Heart right ventricle (tissue), 16 donors: ENCODE data around the gene NDUFB3. TPM values are rescaled to one million over a fixed set of nuclear protein-coding genes. Genes with fewer than 3 reads are reported as not detected.

Source experiments
- ATAC-seq, 8 donors: fragments of 200-7000 bp; cut with Tn5 transposase; one replicate each; pipeline ENCODE4 v1.9.1; 2020; ENCODE audit warnings: mild to moderate bottlenecking in 8 of 8, moderate library complexity in 8 of 8, moderate number of reproducible peaks in 1 of 8
- DNase-seq, 2 donors: peaks; one replicate each; pipeline ENCODE4 v3.0.0-alpha.2; 2020
- H3K27ac ChIP-seq, 10 donors: fragments of 200-600 bp; sonication (generic) in 2 of 10; one replicate each; pipeline versions ENCODE4 v1.5.0 to v1.8.0; 2020 to 2022; ENCODE audit warnings: mild to moderate bottlenecking in 3 of 10
- H3K27me3 ChIP-seq, 7 donors: fragments of 200-600 bp; one replicate each; pipeline ENCODE4 v1.8.0; 2021 to 2022; ENCODE audit warnings: mild to moderate bottlenecking in 2 of 7
- H3K36me3 ChIP-seq, 9 donors: fragments of 200-600 bp; sonication (generic) in 1 of 9; one replicate each; pipeline versions ENCODE4 v1.5.0 to v1.8.0; 2020 to 2022; ENCODE audit warnings: mild to moderate bottlenecking in 2 of 9
- H3K4me1 ChIP-seq, 9 donors: fragments of 200-600 bp; sonication (generic) in 1 of 9; one replicate each; pipeline versions ENCODE4 v1.5.0 to v1.8.0; 2020 to 2022; ENCODE audit warnings: mild to moderate bottlenecking in 4 of 9
- H3K4me3 ChIP-seq, 10 donors: fragments of 200-600 bp; sonication (generic) in 2 of 10; one replicate each; pipeline versions ENCODE4 v1.5.0 to v1.8.0; 2020 to 2022; ENCODE audit warnings: mild to moderate bottlenecking in 7 of 10, moderate library complexity in 2 of 10
- H3K9me3 ChIP-seq, 11 donors: fragments of 200-600 bp in 10 of 11; sonication (generic) in 2 of 11; one replicate each; pipeline versions ENCODE4 v1.5.0 to v1.8.0; 2013 to 2022; ENCODE audit warnings: mild to moderate bottlenecking in 2 of 11, control low read depth in 1 of 11, moderate library complexity in 1 of 11
- WGBS, 2 donors: extraction: QIAGEN DNeasy Blood & Tissue Kit; methylation state at CpG; one replicate each; pipeline ENCODE4 v1.1.7; 2013; ENCODE audit warnings: inconsistent platforms in 1 of 2; 5-methylcytosine and 5-hydroxymethylcytosine counted together
- intact Hi-C, 10 donors: fragments of 100-400 bp; cut with DNase I; formaldehyde crosslinking; loops; one replicate each; pipeline versions ENCODE4 v1.11.1 to v1.14.2; 2022
- polyA plus RNA-seq, 2 donors: library from polyadenylated mRNA; stranded (reverse); fragments of 200-250 nt; gene quantifications; one replicate each; pipeline ENCODE4 v1.2.3, GENCODE V29; 2013
- total RNA-seq, 10 donors: library from RNA; stranded (reverse); fragmentation: NEBNext Ultra II Directional in 3 of 10; extraction: Animal tissue kit (Norgen Biotek cat#: 25700) in 3 of 10; gene quantifications; one replicate each; pipeline versions ENCODE4 v1.2.1 to v1.2.4, GENCODE V29; 2021 to 2023
- TF ChIP-seq, protein P1 (sequence below), 9 donors: fragments of 200-600 bp; sonication (generic) in 2 of 9; IDR thresholded peaks; one replicate each; pipeline versions ENCODE4 v1.5.0 to v1.8.0; 2021 to 2022; ENCODE audit warnings: antibody characterized with exemption in 9 of 9, mild to moderate bottlenecking in 5 of 9, moderate library complexity in 1 of 9
- donor health status: Arrhythmogenic right ventricular cardiomyopathy.
- donor health status: ischemic (EF 13 %, LVEDD 7.1; RV severe dilation, severe dysfunction).
- donor health status: healthy with polysubstance abuse.
- donor health status: DM: no; HTN: yes; CAD: no.
- donor health status: DM: no; HTN: no; CAD: no.
- donor health status: ischemic (EF 25% LVEDD 6.9; RV normal size, moderate dysfunction).
- donor health status: ischemic (EF 25% LVEDD 5.7; RV mildly dilated, moderate dysfunction).
- donor health status: healthy.
- donor health status: DM: yes; HTN: yes; CAD: no.
- donor health status: Ischemic cardiomyopathy.
- donor health status: ischemic (EF 35%, LVEDD 5.7; RV mildly dilated, moderate dysfunction).
- donor health status: nonischemic (EF 11% LVEDD 7.7; RV severe dilation, severe dysfunction).
- donor health status: DM: yes; HTN: yes; CAD: no.
- donor health status: PGD.
- donor health status: ischemic (EF 29% LVEDD 5.4; RV normal size, mild dysfunction).
- donor health status: nonischemic (EF 23%, LVEDD 6.1; RV moderate dilation, normal function).

NDUFB3 gene
- total and polyA plus RNA-seq, 12 donors: 200 to 513 (median 431) TPM

DNA sequence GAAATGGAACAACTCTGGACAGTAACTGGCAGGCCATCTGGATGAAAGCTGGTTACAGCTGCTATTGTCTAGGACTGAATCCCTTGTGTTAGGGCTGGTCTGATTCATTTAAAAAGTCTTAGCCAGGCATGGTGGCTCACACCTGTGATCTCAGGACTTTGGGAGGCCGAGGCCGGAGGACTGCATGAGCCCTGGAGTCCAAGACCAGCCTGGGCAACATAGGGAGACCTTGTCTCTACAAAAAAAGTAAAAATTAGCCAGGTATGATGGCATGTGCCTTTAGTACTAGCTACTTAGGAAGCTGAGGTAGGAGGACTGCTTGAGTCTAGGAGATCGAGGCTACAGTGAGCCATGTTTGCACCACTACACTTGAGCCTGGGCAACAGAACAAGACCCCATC, 28.7 kb downstream of the NDUFB3 start:
- intact Hi-C loops: no loop called here
- TF ChIP-seq, protein P1, sequence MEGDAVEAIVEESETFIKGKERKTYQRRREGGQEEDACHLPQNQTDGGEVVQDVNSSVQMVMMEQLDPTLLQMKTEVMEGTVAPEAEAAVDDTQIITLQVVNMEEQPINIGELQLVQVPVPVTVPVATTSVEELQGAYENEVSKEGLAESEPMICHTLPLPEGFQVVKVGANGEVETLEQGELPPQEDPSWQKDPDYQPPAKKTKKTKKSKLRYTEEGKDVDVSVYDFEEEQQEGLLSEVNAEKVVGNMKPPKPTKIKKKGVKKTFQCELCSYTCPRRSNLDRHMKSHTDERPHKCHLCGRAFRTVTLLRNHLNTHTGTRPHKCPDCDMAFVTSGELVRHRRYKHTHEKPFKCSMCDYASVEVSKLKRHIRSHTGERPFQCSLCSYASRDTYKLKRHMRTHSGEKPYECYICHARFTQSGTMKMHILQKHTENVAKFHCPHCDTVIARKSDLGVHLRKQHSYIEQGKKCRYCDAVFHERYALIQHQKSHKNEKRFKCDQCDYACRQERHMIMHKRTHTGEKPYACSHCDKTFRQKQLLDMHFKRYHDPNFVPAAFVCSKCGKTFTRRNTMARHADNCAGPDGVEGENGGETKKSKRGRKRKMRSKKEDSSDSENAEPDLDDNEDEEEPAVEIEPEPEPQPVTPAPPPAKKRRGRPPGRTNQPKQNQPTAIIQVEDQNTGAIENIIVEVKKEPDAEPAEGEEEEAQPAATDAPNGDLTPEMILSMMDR (IDR thresholded peaks at IDR 0.05): no peak
- Histone ChIP-seq H3K4me3 (no peak overlapping the region), H3K9me3 (no peaks in the 10 kb centered on the region), H3K4me1 (peaks cover 0 to 3% (median 0%) of the 10 kb centered on the region in 9 donors), H3K36me3 (no peaks in the 10 kb centered on the region), H3K27me3 (no peaks in the 10 kb centered on the region), H3K27ac (no peak overlapping the region)
- ATAC-seq (no peak), DNase-seq (no peak)
- WGBS, 2 donors: 94 to 98% methylated on average over 3 of the region's 3 CpGs

DNA sequence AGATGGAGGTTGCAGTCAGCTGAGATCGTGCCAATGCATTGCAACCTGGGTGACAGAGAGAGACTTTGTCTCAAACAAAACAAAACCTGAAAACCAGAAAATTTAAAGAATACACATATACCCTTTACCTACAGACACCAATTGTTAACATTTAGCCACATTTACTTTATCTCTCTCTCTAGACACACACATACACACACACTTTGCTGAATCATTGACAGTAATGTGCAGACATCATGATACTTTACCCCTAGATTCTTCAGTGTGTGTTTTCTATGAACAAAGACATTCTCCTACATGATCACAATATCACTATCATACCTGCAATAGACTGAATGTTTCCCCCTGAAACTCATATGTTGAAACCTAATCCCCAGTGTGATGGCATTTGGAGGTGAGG, 34.0 kb downstream of the NDUFB3 start:
- Histone ChIP-seq H3K27me3 (no peaks in the 10 kb centered on the region), H3K9me3 (no peaks in the 10 kb centered on the region)

DNA sequence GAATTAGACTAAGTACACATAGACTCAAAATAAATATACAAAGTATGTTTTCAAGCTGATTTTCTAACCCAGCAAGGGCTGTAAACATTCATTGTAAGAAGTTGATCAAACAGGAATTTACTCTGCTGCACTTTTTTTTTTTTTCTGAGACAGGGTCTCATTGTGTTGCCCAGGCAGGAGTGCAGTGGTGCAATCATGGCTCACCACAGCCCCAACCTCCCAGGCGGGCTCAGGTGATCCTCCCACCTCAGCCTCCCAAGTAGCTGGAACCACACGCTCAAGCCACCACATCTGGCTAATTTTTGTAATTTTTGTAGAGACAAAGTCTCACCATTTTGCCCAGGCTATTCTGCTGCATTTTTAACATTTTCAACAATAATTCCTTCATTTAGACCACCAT, 35.8 kb downstream of the NDUFB3 start:
- intact Hi-C loops: loop anchor here in 1 of 10 donors (2.0 kb wide), 1 partner anchor 29 kb away; no protein-coding TSS in a partner anchor
- peaks cover 0 to 9% (median 0%) of the 10 kb centered on the region in 9 donors for H3K4me1 ChIP-seq
- H3K27me3 ChIP-seq: no peaks in the 10 kb centered on the region
- H3K4me3 ChIP-seq: no peak overlapping the region
- ATAC-seq (no peak), DNase-seq (no peak)
- TF ChIP-seq, protein P1 (IDR thresholded peaks at IDR 0.05): no peak
- H3K36me3 ChIP-seq: peaks cover 0 to 5% (median 0%) of the 10 kb centered on the region in 9 donors
- H3K9me3 ChIP-seq: no peaks in the 10 kb centered on the region
- H3K27ac ChIP-seq: no peak overlapping the region
- WGBS, 2 donors: 97 to 99% methylated on average over 2 of the region's 2 CpGs

More for the DNA sequence above, 34.0 kb downstream of the NDUFB3 start:
- intact Hi-C loops: no loop called here
- WGBS, 2 donors: 96 to 97% methylated on average over 1 of the region's 1 CpG
- Histone ChIP-seq H3K36me3 (peaks cover 0 to 5% (median 0%) of the 10 kb centered on the region in 9 donors), H3K4me1 (peaks cover 0 to 9% (median 0%) of the 10 kb centered on the region in 9 donors), H3K27ac (no peak overlapping the region), H3K4me3 (no peak overlapping the region)
- ATAC-seq: no peak
- DNase-seq: no peak
- TF ChIP-seq, protein P1 (IDR thresholded peaks at IDR 0.05): no peak

DNA sequence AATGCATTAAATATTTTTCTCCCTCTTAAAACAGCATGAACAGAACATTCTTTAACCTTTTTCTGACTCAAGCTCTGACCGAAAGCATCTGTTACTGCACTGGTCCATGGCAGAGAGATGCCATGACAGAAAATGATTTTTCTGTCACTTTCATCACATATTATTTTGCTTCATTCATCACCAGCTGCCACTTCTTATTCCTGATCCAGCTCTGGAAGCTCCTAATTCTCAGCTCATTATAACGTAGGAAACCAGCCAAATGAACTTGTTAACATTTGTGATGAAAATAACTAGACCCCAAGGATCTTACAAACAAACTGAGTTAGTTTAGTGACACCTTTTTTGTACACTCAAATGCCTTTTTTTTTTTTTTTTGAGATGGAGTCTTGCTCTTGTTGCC, 36.5 kb downstream of the NDUFB3 start:
- intact Hi-C loops: loop anchor here in 1 of 10 donors (2.0 kb wide), 1 partner anchor 30 kb away; no protein-coding TSS in a partner anchor
- 89 to 90% methylated on average over 2 of the region's 2 CpGs for WGBS, 2 donors
- no peaks in the 10 kb centered on the region for H3K27me3 ChIP-seq
- no peak for DNase-seq
- H3K4me1 ChIP-seq: peaks cover 0 to 9% (median 0%) of the 10 kb centered on the region in 9 donors
- H3K4me3 ChIP-seq: no peak overlapping the region
- TF ChIP-seq, protein P1 (IDR thresholded peaks at IDR 0.05): no peak
- no peak overlapping the region for H3K27ac ChIP-seq
- ATAC-seq: no peak
- H3K36me3 ChIP-seq: peaks cover 0 to 5% (median 0%) of the 10 kb centered on the region in 9 donors
- no peaks in the 10 kb centered on the region for H3K9me3 ChIP-seq
